Measurements from ENCODE around the gene HIVEP2.

HIVEP2 gene

DNA sequence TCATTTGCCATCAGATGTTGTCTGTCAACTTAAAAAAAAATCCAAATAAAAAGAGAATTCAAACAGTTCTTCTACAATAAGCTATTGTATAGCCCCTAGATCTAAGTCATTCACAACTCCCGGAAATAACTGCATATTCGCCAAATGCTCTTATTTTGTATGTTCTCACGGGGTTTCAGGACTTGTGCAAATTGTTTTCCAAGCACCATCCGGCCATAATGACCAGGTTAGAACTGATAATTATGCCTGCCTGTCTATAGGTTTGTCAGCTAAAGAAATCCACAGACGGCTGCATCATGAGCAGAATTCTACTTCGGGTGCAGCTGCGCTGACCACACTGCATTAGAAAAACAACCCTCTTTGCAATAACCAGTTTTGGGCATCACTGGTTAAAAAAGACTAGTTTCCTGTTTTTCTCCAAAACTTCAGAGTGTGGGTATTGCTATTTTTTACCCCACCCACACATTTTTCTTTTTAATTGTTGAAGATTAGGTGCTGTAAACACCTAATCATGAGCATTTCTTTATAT lies 87.7 kb downstream of the HIVEP2 start:
- no peak for FAIRE-seq

DNA sequence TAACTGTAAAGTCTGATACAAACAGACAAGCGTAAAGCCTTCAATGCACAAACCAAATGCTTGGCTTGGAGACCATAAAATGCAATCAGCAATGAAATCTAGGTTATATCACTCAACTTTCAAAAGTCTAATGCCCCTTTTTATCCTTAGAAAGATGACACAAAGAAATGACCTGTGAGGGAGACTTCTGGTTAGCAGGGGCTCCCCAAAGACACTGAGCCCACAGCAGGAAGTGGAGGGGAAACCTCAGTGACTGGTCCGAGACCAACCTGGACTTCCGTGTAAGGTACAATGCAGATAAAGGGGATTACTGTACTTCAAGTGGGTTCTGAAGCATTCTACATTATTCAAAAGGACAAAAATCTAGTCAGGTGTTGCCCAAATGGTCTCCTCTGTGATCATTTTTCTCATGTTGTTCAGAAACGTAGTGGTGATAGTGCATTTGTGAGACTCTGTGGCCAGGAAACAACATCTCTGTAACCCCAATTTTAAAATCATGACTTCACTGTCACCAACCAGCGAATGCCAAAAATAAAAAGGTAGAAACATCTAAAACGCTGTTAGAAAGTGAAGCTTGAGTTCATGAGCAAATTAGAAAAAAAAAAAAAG lies 88.2 kb downstream of the HIVEP2 start:
- no peak for FAIRE-seq

DNA sequence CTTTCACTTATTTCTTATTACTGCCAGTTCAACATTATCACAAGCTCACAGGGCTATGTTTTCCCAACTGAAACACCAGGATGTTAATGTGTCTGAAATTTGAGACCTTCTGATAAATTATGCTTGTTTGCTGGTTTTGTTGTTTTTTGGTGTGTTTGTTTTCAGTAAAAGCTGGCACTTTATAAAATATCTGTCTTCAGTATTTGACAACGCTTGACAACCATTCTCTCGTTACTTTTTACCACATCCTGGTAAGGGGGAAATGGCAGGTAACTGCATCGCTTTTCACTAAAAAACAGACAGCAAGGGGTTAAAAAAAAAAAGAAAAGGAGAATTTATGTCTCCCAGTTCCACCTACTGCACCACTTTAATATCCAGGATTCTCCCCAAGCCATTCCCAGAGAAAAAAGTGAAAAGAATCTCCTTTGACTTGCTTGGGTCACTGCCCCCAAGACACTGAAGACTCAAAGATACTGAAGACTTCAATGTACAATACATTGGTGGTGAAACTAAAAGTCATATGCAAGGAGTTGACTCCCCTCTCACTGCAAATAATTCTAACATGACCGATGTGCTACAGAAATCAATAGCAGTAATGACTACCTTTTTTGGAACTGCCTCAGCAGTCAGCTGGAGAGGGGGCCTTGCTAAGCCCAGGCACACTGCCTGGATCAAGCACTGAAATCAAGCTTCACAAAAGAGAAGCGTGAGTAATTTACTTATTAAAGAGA lies 88.9 kb downstream of the HIVEP2 start:
- no peak for FAIRE-seq

- FAIRE-seq, result no peak
Measured at GRCh38 chr6:142854589-142855488, 90.1 kb downstream of the HIVEP2 start.

DNA sequence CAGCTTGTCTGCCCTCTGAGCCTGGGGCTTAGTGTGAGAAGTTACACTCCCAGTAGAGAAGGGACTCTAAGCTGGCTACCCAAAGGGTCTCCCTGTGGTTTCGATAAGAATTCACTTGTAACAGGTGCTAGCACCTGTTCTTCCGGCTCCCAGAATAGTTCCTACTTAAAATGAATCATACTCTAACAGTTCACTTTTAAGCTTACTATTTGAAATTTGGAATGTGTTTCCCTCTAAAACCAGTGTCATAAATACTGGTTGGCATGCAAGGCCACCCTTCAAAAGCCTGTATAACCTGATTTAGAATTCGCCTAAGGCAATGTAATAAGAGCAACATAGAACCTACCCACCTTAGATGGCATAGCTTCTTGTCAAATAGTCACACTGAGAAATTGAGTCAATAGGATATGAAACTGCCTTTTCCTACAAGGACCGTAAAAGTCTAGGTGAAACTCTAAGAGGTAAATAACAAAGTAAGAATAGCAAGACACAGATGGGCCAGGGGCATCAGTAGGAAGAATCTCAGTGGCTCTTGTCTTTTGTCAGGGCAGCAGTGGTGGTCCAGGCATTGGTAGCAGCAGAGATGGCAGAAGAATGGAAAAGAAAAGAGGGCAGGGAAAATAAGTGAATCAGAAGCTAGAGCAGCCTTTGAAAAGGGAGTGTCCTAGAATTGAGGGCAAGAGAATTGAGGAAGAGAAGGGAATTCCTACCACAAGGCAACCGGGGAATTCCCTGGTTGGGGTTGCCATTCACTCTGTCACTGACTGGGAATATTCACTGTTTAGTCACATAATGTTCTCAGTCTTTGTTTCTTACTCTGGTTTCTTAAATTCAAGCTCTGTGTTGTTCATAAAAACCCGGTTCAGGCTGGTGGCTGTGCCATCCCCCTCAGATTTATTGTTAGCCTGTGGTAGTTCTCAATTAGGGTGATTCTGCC lies 91.5 kb downstream of the HIVEP2 start:
- no peak for FAIRE-seq

- no peak for FAIRE-seq
Measured at GRCh38 chr6:142851601-142852000, 93.4 kb downstream of the HIVEP2 start.

DNA sequence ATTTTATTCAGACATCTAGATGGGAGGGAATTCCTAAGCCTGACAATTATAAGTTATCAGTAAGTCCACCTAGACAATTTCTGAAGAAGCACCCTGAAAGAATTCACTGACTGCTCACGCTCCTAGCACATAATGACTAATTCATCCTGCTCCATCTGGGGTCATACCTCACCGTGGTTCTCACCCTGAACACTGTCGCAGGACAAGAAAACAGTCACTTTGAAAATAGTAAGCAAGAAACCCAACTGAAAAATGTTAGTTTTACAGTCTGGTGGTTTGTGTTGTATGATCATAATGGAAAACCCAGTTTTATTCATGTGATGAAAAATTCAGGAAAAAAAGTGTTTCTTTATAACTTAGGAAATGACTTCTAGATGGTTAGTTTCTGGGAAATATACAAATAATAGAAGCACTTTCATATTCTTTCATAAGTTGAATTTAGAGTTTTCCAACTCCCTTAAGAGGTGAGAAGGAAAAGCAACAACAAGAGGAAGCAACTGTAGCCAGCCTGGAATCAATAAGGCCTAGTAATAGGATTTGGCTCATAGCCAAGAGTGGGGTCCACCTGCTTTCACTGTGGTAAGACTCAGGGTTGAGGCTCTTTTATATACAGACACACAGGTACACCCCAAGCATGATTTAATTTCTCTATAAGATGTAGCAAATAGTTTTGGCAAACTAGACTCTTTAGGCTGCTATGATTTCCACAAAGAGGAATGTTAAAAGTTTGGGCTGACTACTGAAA lies 94.1 kb downstream of the HIVEP2 start:
- FAIRE-seq, result no peak

- no peak for FAIRE-seq
Measured at GRCh38 chr6:142848976-142849375, 96.0 kb downstream of the HIVEP2 start.

GRCh38 chr6:142848156-142848555 lies 96.8 kb downstream of the HIVEP2 start:
- FAIRE-seq, result no peak

DNA sequence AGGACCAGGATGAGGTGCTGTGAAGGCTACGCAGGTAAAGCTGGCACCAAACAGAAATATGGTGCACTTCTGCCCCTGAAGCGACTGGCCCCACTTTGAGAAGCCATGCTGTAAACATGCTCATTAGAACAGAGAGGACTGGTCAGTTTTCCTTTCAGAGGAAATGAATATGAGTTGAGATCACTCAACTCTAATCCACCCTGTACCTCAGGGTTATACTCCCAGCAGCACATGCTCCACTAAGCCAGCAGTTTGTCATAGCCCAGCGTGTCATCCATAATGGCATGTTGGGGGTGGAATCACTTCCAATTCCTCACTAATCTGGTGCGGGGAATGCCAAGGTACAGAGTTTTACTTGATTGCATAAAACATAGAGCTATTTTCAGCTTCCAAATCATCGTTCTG lies 98.1 kb downstream of the HIVEP2 start:
- FAIRE-seq, result no peak

DNA sequence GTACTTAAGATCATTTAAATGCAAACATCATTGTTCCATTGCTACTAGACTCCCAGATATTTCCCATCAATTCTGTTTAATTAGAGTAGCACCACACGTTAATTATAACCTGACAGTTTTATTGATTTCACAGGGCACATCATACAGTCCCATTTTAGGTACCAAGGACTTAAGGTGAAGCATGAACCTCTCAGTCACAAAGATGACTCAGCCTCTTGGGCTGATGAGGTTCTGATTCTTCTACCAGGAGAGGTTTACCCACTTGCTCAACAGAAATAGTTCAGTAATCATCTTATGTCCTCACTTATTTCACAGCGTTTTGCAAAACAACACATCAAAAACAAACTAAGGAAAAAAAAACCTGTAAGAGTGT lies 98.5 kb downstream of the HIVEP2 start:
- FAIRE-seq, result no peak

DNA sequence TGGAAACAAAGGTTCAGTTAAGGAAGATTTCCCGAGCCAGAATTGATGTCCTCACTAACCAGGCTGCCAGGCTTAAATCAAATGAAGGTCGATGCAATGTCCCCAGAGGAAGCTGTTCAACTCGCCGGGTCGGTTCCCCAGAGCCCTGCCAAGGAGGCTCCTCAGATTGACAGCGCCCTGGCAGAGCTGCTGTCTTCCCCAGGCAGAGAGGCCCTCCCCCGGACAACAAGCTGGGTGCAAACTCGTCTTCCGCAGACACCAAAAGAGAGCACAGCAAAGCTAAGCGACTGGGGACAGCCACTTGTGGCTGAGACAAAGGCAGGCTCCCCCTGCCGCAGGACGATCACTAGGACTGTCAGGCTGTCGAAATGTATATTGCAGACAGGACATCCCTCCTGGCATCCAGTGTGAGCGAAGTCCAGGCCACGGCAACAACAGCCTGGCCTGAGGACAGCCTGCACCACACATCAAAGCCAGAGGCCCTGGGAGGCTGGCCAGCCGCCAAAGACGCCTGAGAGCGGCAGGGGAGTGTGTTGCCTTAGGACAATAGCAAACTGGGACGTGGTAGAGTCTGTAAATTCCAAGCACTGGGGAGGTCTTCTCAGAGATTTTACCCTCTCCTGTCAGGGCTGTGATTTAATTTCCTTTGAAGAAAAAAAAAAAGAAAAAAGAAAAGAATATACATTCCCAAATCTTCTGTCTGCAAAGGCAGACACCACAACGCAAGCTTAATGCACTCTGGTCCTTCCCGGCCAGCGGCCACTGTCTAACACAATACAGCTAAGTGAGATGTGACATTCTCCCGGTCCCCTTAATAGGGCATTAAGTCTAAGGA lies 99.1 kb downstream of the HIVEP2 start:
- FAIRE-seq, result no peak

DNA sequence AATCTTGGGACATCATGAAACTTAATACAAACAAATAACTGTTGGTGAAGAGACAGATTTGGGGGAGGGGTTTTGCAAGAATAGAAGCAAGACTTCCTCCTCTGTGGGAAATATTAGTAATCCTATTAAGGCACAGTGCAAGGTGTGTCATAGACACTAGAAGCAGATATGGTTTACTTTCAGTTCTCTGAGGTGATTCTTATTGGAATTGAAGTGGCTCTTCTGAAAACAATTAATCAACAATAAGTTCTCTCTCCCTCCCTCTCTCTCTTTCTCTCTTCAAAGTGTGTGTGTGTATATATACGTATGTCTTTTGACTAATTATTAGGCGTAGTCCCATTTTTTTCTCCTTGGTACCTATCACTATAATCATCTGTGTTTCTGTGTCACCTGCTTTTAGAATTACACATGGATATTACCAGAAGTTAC lies 99.8 kb downstream of the HIVEP2 start:
- FAIRE-seq, result no peak

GRCh38 chr6:142844065-142844755 lies 100.8 kb downstream of the HIVEP2 start:
- FAIRE-seq, result no peak

DNA sequence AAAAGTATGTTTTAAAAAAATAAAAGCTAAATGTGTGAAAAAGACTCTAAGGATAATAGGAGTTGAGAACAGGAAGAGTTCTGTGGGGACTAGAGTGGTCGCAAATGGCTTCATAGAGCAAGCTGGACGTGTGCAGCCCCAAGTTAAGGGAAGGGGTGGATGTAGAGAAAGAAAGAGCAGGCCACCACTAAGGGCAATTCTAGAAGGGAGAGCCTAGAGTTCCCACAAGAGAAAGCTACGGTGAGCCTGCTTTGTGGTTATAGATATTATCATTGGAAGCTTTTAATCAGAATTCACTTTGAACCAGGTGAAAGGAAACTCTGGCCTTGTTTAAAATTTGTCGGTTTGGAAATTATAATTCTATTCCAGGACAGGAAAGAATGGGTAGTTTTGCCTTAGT lies 101.6 kb downstream of the HIVEP2 start:
- FAIRE-seq, result no peak

DNA sequence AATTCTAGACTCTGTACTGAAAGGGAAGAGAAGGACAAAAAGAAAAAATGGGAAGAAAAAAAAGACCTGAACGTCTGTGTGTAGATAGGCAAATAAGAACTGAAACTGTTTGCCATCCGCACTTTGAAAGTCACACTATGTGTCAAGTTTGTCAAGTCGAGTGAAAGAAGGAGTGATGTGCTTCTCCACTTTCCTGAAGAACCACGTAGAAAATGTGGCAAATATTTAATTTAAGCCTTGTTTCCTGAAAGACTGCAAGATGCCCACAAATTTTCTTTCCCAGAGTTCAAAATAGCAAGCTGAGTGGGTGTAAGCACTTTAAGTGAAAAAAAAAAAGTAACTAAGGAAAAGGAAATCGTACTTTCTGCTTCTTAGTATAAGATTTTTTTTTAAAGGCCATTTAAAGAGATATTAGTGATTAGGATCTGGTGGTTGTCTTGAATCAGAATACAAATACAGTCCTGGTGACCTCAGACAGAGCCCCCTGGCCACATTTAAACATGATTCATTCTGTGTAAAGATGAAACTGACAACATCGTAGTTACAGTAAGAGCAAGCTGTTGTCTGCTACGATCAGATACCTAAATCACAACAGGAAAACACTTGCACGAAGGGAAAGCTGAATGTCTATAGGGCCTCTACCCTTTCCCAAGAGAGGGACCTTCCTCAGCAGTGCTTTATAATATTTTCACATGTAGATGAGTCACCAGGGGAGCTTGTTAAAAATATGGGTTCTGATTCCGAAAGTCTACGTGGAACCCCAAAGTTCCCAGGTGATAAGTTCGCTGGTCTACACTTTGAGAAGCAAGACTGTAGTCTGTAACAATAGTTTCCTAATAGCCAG lies 102.3 kb downstream of the HIVEP2 start:
- no peak for FAIRE-seq

- FAIRE-seq, result no peak
Measured at GRCh38 chr6:142841915-142842314, 103.1 kb downstream of the HIVEP2 start.

- no peak for FAIRE-seq
Measured at GRCh38 chr6:142839686-142840040, 105.3 kb downstream of the HIVEP2 start.
